Vagina (tissue), 2 donors: Measurements from ENCODE around the gene UBD.

Experiments
- CTCF ChIP-seq, 3 experiments: fragments of 450-650 bp in 2 of 3; fragments of 200-600 bp in 1 of 3; sonication (generic) in 1 of 3; IDR thresholded peaks; one replicate each; pipeline ENCODE4 v1.5.1; 2017 to 2019; ENCODE audit warnings: antibody characterized with exemption in 3 of 3, mild to moderate bottlenecking in 2 of 3, moderate library complexity in 2 of 3
- POLR2A ChIP-seq, 2 donors: fragments of 450-650 bp; IDR thresholded peaks; one replicate each; pipeline ENCODE4 v1.6.1; 2017; ENCODE audit warnings: antibody characterized with exemption in 2 of 2, mild to moderate bottlenecking in 2 of 2, moderate library complexity in 2 of 2
- POLR2AphosphoS5 ChIP-seq, 2 donors: sonication (generic); formaldehyde crosslinking; IDR thresholded peaks; one replicate each; pipeline ENCODE4 v1.9.0; 2017; ENCODE audit warnings: antibody characterized with exemption in 2 of 2, mild to moderate bottlenecking in 2 of 2, low read depth in 1 of 2; ENCODE audit not compliant: insufficient read depth in 1 of 2

- TF ChIP-seq CTCF (IDR thresholded peaks at IDR 0.05) (no peak), POLR2AphosphoS5 (IDR thresholded peaks at IDR 0.05; ENCODE audit: insufficient read depth in 1 of 2, low read depth in 1 of 2) (no peak), POLR2A (IDR thresholded peaks at IDR 0.05) (no peak)
Measured at GRCh38 chr6:29516108-29516507, 43.4 kb downstream of the UBD start.
